ENCODE measurements around the gene KRTAP19-6. TPM values are rescaled to one million over a fixed set of nuclear protein-coding genes. Genes with fewer than 3 reads are reported as not detected.

KRTAP19-6 gene
- total and polyA plus RNA-seq, 9 of the 15 experiments (the other 6 are each of a cell fraction or from before 2014, with no cell fraction given): not detected

DNA sequence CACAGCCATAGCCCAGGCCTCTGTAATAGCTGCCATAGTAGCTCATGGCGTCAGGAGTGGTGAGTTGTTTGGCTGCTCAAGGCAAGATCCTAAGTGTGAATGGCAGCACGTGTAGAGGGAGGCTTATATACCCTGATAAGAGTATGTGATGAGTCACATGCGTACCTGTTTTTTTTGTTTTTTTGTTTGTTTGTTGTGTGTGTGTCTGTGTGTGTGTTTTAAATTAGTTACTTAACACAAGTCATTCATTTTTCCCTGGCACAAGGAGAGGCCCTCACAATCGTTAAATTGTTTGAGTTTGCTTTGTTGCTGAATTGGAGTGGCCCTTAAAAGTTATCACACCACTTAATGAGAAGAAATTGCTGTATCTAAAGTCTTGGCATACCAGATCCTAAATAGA is 44.6 kb downstream of the KRTAP19-6 start, which contains the start of gene KRTAP19-4:
Gene KRTAP19-4 (minus strand): TSS at position 101 of the 400 bp plus-strand sequence. CDS start 55 bp downstream, at position 46.
- BruUV-seq (replicated peaks): no TSS peak
- ATAC-seq: no peak
- Histone ChIP-seq H3K4me3 (no peak within 1 kb of the TSS), H3K9me1 (ENCODE audit: control insufficient read depth, insufficient read depth, low read length) (no peaks in the 10 kb centered on the region), H3K27me3 (ENCODE audit: control insufficient read depth in 2 of 2, insufficient read depth in 2 of 2, low read length in 2 of 2) (no peaks in the 10 kb centered on the region), H3K4me2 (ENCODE audit: insufficient read depth, low read length) (no peak within 1 kb of the TSS), H3K36me3 (ENCODE audit: control insufficient read depth, insufficient read depth, low read length) (no peaks in the 10 kb centered on the region), H2AFZ (ENCODE audit: low read depth, low read length) (no peak within 1 kb of the TSS), H4K20me1 (replicated peaks; ENCODE audit: control insufficient read depth, insufficient read depth, low read length) (no peaks in the 10 kb centered on the region), H3K79me2 (ENCODE audit: control insufficient read depth, insufficient read depth, low read length) (no peaks in the 10 kb centered on the region), H3K9me3 (replicated peaks; ENCODE audit: control insufficient read depth, insufficient read depth, low read depth, low read length) (no peaks in the 10 kb centered on the region), H3K4me1 (replicated peaks in 1 of 2; ENCODE audit: control insufficient read depth in 2 of 2, insufficient read depth in 2 of 2, low read length in 2 of 2) (no peaks in the 10 kb centered on the region), H3K27ac (ENCODE audit: extremely low read depth, low read depth, low read length) (no peak within 1 kb of the TSS), H3K9ac (ENCODE audit: insufficient read depth in 1 of 2, low read depth in 2 of 2, low read length in 2 of 2) (no peak within 1 kb of the TSS)
- ChIA-PET CTCF (ENCODE audit: low intra/inter-chr PET ratio) (no interaction called here), POLR2A (interaction anchor here (0.7 kb wide), 1 partner anchor 1037 kb away, joined by 3 read pairs; no protein-coding TSS in a partner anchor)
- intact Hi-C loops (cut with micrococcal nuclease) (no loop called here), in situ Hi-C loops (cut with MboI) (no loop called here)
- no peak for DNase-seq (ENCODE audit: extremely low read depth in 1 of 4, low spot score in 3 of 4)
- TF ChIP-seq CBX1 (IDR thresholded peaks at IDR 0.05; ENCODE audit: low read depth): no peak
- TF ChIP-seq BRCA1 (IDR thresholded peaks at IDR 0.05): no peak
- TF ChIP-seq BRCA1 (CRISPR knock-in tag; IDR thresholded peaks at IDR 0.05): no peak
- TF ChIP-seq, protein P1, sequence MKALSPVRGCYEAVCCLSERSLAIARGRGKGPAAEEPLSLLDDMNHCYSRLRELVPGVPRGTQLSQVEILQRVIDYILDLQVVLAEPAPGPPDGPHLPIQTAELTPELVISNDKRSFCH (CRISPR knock-in tag; IDR thresholded peaks at IDR 0.05): no peak
- TF ChIP-seq, protein P1 (tag; IDR thresholded peaks at IDR 0.05): no peak
- TF ChIP-seq ATF6 (CRISPR knock-in tag; IDR thresholded peaks at IDR 0.05): no peak
- TF ChIP-seq NEUROD1 (IDR thresholded peaks at IDR 0.05; ENCODE audit: borderline replicate concordance, low read depth, low read length, partially characterized antibody): no peak
- TF ChIP-seq, protein P2, sequence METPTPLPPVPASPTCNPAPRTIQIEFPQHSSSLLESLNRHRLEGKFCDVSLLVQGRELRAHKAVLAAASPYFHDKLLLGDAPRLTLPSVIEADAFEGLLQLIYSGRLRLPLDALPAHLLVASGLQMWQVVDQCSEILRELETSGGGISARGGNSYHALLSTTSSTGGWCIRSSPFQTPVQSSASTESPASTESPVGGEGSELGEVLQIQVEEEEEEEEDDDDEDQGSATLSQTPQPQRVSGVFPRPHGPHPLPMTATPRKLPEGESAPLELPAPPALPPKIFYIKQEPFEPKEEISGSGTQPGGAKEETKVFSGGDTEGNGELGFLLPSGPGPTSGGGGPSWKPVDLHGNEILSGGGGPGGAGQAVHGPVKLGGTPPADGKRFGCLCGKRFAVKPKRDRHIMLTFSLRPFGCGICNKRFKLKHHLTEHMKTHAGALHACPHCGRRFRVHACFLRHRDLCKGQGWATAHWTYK (CRISPR knock-in tag; IDR thresholded peaks at IDR 0.05): no peak
- TF ChIP-seq CTBP1 (IDR thresholded peaks at IDR 0.05; ENCODE audit: borderline replicate concordance): no peak
- TF ChIP-seq CBFA2T2 (conservative IDR thresholded peaks at IDR 0.05): no peak
- TF ChIP-seq, protein P3, sequence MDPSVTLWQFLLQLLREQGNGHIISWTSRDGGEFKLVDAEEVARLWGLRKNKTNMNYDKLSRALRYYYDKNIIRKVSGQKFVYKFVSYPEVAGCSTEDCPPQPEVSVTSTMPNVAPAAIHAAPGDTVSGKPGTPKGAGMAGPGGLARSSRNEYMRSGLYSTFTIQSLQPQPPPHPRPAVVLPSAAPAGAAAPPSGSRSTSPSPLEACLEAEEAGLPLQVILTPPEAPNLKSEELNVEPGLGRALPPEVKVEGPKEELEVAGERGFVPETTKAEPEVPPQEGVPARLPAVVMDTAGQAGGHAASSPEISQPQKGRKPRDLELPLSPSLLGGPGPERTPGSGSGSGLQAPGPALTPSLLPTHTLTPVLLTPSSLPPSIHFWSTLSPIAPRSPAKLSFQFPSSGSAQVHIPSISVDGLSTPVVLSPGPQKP (CRISPR knock-in tag; IDR thresholded peaks at IDR 0.05): no peak
- TF ChIP-seq RFX7 (CRISPR knock-in tag; IDR thresholded peaks at IDR 0.05): no peak
- no peak for FAIRE-seq
- WGBS (ENCODE audit: insufficient coverage, low coverage, missing lambda C conversion rate): 2% methylated on average over 4 of the region's 4 CpGs

Data from K562 (cell line).